Heart left ventricle (tissue), 13 donors: ENCODE data around the gene SMYD4.

Source experiments
- POLR2A ChIP-seq, 2 donors: fragments of 450-650 bp; IDR thresholded peaks; one replicate each; pipeline ENCODE4 v1.6.1; 2017; ENCODE audit warnings: antibody characterized with exemption in 2 of 2, mild to moderate bottlenecking in 2 of 2, moderate library complexity in 2 of 2
- TF ChIP-seq, protein P1 (sequence below), 12 donors: fragments of 200-600 bp; sonication (generic) in 4 of 12; IDR thresholded peaks; one replicate each; pipeline versions ENCODE4 v1.5.0 to v1.8.0; 2018 to 2022; ENCODE audit warnings: antibody characterized with exemption in 12 of 12, mild to moderate bottlenecking in 5 of 12
- donor health status: ischemic (EF 13 %, LVEDD 7.1; RV severe dilation, severe dysfunction).
- donor health status: DM: no; HTN: yes; CAD: no.
- donor health status: DM: no; HTN: no; CAD: no.
- donor health status: ischemic (EF 25% LVEDD 6.9; RV normal size, moderate dysfunction).
- donor health status: ischemic (EF 25% LVEDD 5.7; RV mildly dilated, moderate dysfunction).
- donor health status: ischemic (EF 35%, LVEDD 5.7; RV mildly dilated, moderate dysfunction).
- donor health status: nonischemic (EF 11% LVEDD 7.7; RV severe dilation, severe dysfunction).
- donor health status: DM: yes; HTN: yes; CAD: no.
- donor health status: PGD.
- donor health status: ischemic (EF 29% LVEDD 5.4; RV normal size, mild dysfunction).
- donor health status: nonischemic (EF 23%, LVEDD 6.1; RV moderate dilation, normal function).

DNA sequence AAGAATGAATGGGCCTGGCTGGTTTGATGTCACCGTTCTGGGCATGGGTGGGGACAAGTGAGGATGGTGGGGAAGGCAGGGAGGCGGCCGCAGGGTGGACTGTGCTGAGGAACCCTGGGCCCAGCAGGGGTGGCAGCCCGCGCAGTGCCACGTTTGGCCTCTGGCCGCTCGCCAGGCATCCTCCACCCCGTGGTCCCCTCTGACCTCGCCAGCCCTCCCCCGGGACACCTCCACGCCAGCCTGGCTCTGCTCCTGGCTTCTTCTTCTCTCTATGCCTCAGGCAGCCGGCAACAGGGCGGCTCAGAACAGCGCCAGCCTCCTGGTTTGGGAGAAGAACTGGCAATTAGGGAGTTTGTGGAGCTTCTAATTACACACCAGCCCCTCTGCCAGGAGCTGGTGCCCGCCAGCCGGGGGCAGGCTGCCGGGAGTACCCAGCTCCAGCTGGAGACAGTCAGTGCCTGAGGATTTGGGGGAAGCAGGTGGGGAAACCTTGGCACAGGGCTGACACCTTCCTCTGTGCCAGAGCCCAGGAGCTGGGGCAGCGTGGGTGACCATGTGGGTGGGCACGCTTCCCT, 74.4 kb downstream of the SMYD4 start:
- TF ChIP-seq, protein P1, sequence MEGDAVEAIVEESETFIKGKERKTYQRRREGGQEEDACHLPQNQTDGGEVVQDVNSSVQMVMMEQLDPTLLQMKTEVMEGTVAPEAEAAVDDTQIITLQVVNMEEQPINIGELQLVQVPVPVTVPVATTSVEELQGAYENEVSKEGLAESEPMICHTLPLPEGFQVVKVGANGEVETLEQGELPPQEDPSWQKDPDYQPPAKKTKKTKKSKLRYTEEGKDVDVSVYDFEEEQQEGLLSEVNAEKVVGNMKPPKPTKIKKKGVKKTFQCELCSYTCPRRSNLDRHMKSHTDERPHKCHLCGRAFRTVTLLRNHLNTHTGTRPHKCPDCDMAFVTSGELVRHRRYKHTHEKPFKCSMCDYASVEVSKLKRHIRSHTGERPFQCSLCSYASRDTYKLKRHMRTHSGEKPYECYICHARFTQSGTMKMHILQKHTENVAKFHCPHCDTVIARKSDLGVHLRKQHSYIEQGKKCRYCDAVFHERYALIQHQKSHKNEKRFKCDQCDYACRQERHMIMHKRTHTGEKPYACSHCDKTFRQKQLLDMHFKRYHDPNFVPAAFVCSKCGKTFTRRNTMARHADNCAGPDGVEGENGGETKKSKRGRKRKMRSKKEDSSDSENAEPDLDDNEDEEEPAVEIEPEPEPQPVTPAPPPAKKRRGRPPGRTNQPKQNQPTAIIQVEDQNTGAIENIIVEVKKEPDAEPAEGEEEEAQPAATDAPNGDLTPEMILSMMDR (IDR thresholded peaks at IDR 0.05): no peak
- no peak for TF ChIP-seq POLR2A (IDR thresholded peaks at IDR 0.05)
